ENCODE results near the gene KRT77. TPM values are rescaled to one million over a fixed set of nuclear protein-coding genes. Genes with fewer than 3 reads are reported as not detected.

The KRT77 gene
- total and polyA plus RNA-seq, 4 donors = not detected

GRCh38 chr12:52702338-52702737, 986 bp downstream of the KRT77 start:
- WGBS, 2 donors = 83 to 84% methylated on average over 2 of the region's 2 CpGs
- no peaks in the 10 kb centered on the region for H3K9me3 ChIP-seq (ENCODE audit: control insufficient read depth in 4 of 4, insufficient read depth in 3 of 4, low read length in 3 of 4)

DNA sequence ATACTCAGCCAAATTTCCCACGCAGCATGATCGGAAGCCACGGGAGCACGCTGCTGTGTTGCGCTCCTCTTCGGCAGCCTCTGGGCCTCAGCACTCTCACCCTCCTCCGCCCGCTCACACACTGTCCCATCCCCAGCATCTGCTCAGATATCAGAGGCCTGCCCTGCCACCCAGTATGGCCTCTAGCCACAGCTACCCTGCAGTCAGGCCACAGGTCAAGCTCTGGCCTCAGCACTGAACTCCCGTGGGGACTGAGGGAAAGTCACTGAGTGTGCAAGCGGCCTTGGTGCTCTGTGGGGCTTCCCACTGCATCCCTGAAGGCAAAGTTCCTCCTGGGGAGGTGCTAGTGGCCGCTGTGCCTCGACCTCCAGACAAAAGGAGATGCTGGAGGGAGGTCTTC, 2.0 kb downstream of the KRT77 start:
- no peak for ATAC-seq (ENCODE audit: insufficient read depth, low FRiP score)
- 84% methylated on average over 12 of the region's 12 CpGs for WGBS, 2 donors

More at GRCh38 chr12:52702338-52702737, 986 bp downstream of the KRT77 start:
- TF ChIP-seq, protein P1, sequence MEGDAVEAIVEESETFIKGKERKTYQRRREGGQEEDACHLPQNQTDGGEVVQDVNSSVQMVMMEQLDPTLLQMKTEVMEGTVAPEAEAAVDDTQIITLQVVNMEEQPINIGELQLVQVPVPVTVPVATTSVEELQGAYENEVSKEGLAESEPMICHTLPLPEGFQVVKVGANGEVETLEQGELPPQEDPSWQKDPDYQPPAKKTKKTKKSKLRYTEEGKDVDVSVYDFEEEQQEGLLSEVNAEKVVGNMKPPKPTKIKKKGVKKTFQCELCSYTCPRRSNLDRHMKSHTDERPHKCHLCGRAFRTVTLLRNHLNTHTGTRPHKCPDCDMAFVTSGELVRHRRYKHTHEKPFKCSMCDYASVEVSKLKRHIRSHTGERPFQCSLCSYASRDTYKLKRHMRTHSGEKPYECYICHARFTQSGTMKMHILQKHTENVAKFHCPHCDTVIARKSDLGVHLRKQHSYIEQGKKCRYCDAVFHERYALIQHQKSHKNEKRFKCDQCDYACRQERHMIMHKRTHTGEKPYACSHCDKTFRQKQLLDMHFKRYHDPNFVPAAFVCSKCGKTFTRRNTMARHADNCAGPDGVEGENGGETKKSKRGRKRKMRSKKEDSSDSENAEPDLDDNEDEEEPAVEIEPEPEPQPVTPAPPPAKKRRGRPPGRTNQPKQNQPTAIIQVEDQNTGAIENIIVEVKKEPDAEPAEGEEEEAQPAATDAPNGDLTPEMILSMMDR (IDR thresholded peaks at IDR 0.05; ENCODE audit: control extremely low read depth, extremely low read depth) = no peak
- DNase-seq (no peak), ATAC-seq (ENCODE audit: insufficient read depth, low FRiP score) (no peak)
- Histone ChIP-seq H3K27ac (ENCODE audit: low read depth in 1 of 2, low read length in 1 of 2) (no peak overlapping the region), H3K4me3 (no peak overlapping the region), H3K9ac (ENCODE audit: insufficient read depth in 1 of 2, low read length in 2 of 2) (no peak overlapping the region), H3K27me3 (ENCODE audit: control insufficient read depth in 3 of 3, insufficient read depth in 3 of 3, low read length in 2 of 3) (peaks cover 0 to 18% (median 2%) of the 10 kb centered on the region in 3 donors), H3K36me3 (ENCODE audit: control insufficient read depth in 4 of 4, insufficient read depth in 4 of 4, low read length in 4 of 4) (no peaks in the 10 kb centered on the region), H3K4me1 (ENCODE audit: control insufficient read depth in 5 of 5, insufficient read depth in 5 of 5, low read length in 5 of 5) (peaks cover 0 to 2% (median 0%) of the 10 kb centered on the region in 5 donors)

GRCh38 chr12:52699960-52700359, 3.4 kb downstream of the KRT77 start:
- Histone ChIP-seq H3K4me3 (no peak overlapping the region), H3K4me1 (ENCODE audit: control insufficient read depth in 5 of 5, insufficient read depth in 5 of 5, low read length in 5 of 5) (peaks cover 0 to 2% (median 0%) of the 10 kb centered on the region in 5 donors), H3K27ac (ENCODE audit: low read depth in 1 of 2, low read length in 1 of 2) (no peak overlapping the region), H3K36me3 (ENCODE audit: control insufficient read depth in 4 of 4, insufficient read depth in 4 of 4, low read length in 4 of 4) (no peaks in the 10 kb centered on the region), H3K9me3 (ENCODE audit: control insufficient read depth in 4 of 4, insufficient read depth in 3 of 4, low read length in 3 of 4) (no peaks in the 10 kb centered on the region), H3K9ac (ENCODE audit: insufficient read depth in 1 of 2, low read length in 2 of 2) (no peak overlapping the region), H3K27me3 (ENCODE audit: control insufficient read depth in 3 of 3, insufficient read depth in 3 of 3, low read length in 2 of 3) (peaks cover 0 to 30% (median 2%) of the 10 kb centered on the region in 3 donors)
- no peak for DNase-seq
- TF ChIP-seq, protein P1 (IDR thresholded peaks at IDR 0.05; ENCODE audit: control extremely low read depth, extremely low read depth) = no peak
- no peak for ATAC-seq (ENCODE audit: insufficient read depth, low FRiP score)
- WGBS, 2 donors = 66 to 77% methylated on average over 2 of the region's 2 CpGs

More for the DNA sequence above, 2.0 kb downstream of the KRT77 start:
- no peaks in the 10 kb centered on the region for H3K9me3 ChIP-seq (ENCODE audit: control insufficient read depth in 4 of 4, insufficient read depth in 3 of 4, low read length in 3 of 4)
- DNase-seq = no peak
- no peak overlapping the region for H3K4me3 ChIP-seq
- peaks cover 0 to 26% (median 2%) of the 10 kb centered on the region in 3 donors for H3K27me3 ChIP-seq (ENCODE audit: control insufficient read depth in 3 of 3, insufficient read depth in 3 of 3, low read length in 2 of 3)
- no peaks in the 10 kb centered on the region for H3K36me3 ChIP-seq (ENCODE audit: control insufficient read depth in 4 of 4, insufficient read depth in 4 of 4, low read length in 4 of 4)
- TF ChIP-seq, protein P1 (IDR thresholded peaks at IDR 0.05; ENCODE audit: control extremely low read depth, extremely low read depth) = no peak
- no peak overlapping the region for H3K27ac ChIP-seq (ENCODE audit: low read depth in 1 of 2, low read length in 1 of 2)
- H3K9ac ChIP-seq (ENCODE audit: insufficient read depth in 1 of 2, low read length in 2 of 2) = no peak overlapping the region
- H3K4me1 ChIP-seq (ENCODE audit: control insufficient read depth in 5 of 5, insufficient read depth in 5 of 5, low read length in 5 of 5) = peaks cover 0 to 2% (median 0%) of the 10 kb centered on the region in 5 donors

DNA sequence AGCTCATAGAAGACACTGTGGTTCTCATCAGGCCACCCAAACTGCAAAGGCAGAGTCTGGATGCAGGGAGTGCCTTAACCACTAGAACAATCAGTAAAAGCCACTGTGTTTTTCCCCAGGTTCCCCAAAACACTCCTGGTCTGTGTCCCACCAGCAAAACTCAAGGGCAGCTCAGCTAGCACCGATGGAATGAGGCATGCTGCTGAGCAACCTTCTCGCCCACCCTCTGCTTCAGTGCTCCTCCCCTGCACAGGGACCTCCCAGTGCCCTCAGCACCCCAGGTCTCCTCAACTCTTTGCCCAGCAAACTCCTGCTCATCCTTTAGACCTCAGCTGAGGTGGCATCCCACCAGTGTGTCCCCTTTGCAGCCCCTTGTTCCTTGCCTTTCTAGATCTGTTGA, 4.0 kb downstream of the KRT77 start:
- WGBS, 2 donors = 79 to 85% methylated on average over 2 of the region's 2 CpGs
- H3K9ac ChIP-seq (ENCODE audit: insufficient read depth in 1 of 2, low read length in 2 of 2) = no peak overlapping the region
- H3K4me3 ChIP-seq = no peak overlapping the region
- TF ChIP-seq, protein P1 (IDR thresholded peaks at IDR 0.05; ENCODE audit: control extremely low read depth, extremely low read depth) = no peak
- H3K27ac ChIP-seq (ENCODE audit: low read depth in 1 of 2, low read length in 1 of 2) = no peak overlapping the region
- ATAC-seq (ENCODE audit: insufficient read depth, low FRiP score) = no peak
- H3K9me3 ChIP-seq (ENCODE audit: control insufficient read depth in 4 of 4, insufficient read depth in 3 of 4, low read length in 3 of 4) = no peaks in the 10 kb centered on the region
- H3K4me1 ChIP-seq (ENCODE audit: control insufficient read depth in 5 of 5, insufficient read depth in 5 of 5, low read length in 5 of 5) = peaks cover 0 to 2% (median 0%) of the 10 kb centered on the region in 5 donors
- no peak for DNase-seq
- H3K27me3 ChIP-seq (ENCODE audit: control insufficient read depth in 3 of 3, insufficient read depth in 3 of 3, low read length in 2 of 3) = peaks cover 2 to 30% (median 4%) of the 10 kb centered on the region in 3 donors
- H3K36me3 ChIP-seq (ENCODE audit: control insufficient read depth in 4 of 4, insufficient read depth in 4 of 4, low read length in 4 of 4) = no peaks in the 10 kb centered on the region

Data from lung (tissue), 12 donors.